Activated CD4-positive, alpha-beta T cell treated with anti-CD3 and anti-CD28 coated beads, Interleukin-2, amount 10 ng/mL, durations not matched to agents 24 days and 14 days (primary cell): Measurements from ENCODE around the gene LCN1. TPM values are rescaled to one million over a fixed set of nuclear protein-coding genes. Genes with fewer than 3 reads are reported as not detected.

Experiments used
- DNase-seq: peaks from one replicate; pipeline ENCODE4 v3.0.0; 2022
- H3K27ac Mint-ChIP-seq: one replicate; pipeline ENCODE4 v1.8.0; 2022; ENCODE audit warnings: mild to moderate bottlenecking, mixed read lengths
- H3K27me3 Mint-ChIP-seq: one replicate; pipeline ENCODE4 v1.8.0; 2022; ENCODE audit warnings: mixed read lengths
- H3K36me3 Mint-ChIP-seq: one replicate; pipeline ENCODE4 v1.8.0; 2022; ENCODE audit warnings: low read depth, mild to moderate bottlenecking, mixed read lengths
- H3K4me1 Mint-ChIP-seq: one replicate; pipeline ENCODE4 v1.8.0; 2021; ENCODE audit warnings: mixed read lengths
- H3K4me3 Mint-ChIP-seq: one replicate; pipeline ENCODE4 v1.8.0; 2022; ENCODE audit warnings: mild to moderate bottlenecking, moderate library complexity, mixed read lengths
- H3K9me3 Mint-ChIP-seq: one replicate; pipeline ENCODE4 v1.8.0; 2021; ENCODE audit warnings: mixed read lengths
- intact Hi-C: fragments of 100-400 bp; cut with micrococcal nuclease; formaldehyde crosslinking; loops from one replicate; pipeline ENCODE4 v1.15.1; 2023
- total RNA-seq: library from RNA; stranded (reverse); gene quantifications from 2 replicates; pipeline ENCODE4 v1.2.3, GENCODE V29; 2022

LCN1 gene
- total RNA-seq, 1 donor from 2014 or later: not detected

DNA sequence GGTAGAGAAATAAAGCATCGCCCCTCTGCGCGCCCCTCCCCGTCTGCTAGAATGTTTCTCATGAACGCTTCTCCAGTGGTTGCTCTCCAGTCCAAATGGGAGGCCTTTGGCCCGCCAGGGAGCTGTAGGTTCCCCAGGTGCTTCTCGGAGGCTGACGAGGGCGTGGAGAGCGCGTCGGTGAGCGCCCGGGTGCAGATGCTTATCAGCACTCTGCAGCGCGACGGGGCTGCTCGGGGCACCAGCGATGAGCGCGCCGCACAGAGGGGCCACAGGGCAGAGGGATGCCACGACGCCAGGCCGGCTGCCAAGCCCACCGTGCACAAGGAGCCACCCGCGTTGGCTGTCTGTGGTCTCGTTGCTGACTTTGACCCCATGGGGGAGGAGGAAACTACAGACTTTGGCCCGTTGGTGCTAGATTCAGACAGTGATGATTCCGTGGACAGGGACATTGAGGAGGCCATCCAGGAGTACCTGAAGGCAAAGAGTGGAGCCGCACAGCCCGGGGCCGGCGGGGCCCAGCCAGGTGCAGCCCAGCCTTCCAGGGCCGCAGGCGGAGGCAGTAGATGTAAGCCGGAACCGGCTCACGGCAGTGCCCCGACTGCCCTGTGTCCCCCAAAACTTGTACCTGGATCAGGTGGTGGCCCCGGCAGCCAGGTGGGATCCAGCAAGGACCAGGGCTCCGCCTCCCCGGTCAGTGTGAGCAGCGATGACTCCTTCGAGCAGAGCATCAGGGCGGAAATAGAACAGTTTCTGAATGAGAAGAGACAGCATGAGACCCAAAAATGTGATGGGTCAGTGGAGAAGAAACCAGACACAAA lies 36.6 kb upstream of the LCN1 start:
- H3K9me3 Mint-ChIP-seq: no peaks in the 10 kb centered on the region

GRCh38 chr9:135485385-135485784 lies 35.9 kb upstream of the LCN1 start:
- intact Hi-C loops: no loop called here
- DNase-seq: no peak
- peaks cover 26% of the 10 kb centered on the region for H3K27me3 Mint-ChIP-seq
- H3K27ac Mint-ChIP-seq: no peak overlapping the region
- H3K9me3 Mint-ChIP-seq: no peaks in the 10 kb centered on the region
- no peak overlapping the region for H3K4me3 Mint-ChIP-seq
- H3K4me1 Mint-ChIP-seq: no peaks in the 10 kb centered on the region
- no peaks in the 10 kb centered on the region for H3K36me3 Mint-ChIP-seq

More for the DNA sequence above, 36.6 kb upstream of the LCN1 start:
- Mint-ChIP-seq H3K27me3 (peaks cover 26% of the 10 kb centered on the region), H3K36me3 (no peaks in the 10 kb centered on the region), H3K4me1 (no peaks in the 10 kb centered on the region), H3K27ac (no peak overlapping the region), H3K4me3 (no peak overlapping the region)
- DNase-seq: no peak
- intact Hi-C loops: no loop called here

- Mint-ChIP-seq H3K27me3 (peaks cover 24% of the 10 kb centered on the region), H3K9me3 (no peaks in the 10 kb centered on the region), H3K27ac (no peak overlapping the region), H3K4me3 (no peak overlapping the region), H3K4me1 (no peaks in the 10 kb centered on the region), H3K36me3 (no peaks in the 10 kb centered on the region)
- intact Hi-C loops: no loop called here
- no peak for DNase-seq
Measured at GRCh38 chr9:135485832-135486231, 35.4 kb upstream of the LCN1 start.

DNA sequence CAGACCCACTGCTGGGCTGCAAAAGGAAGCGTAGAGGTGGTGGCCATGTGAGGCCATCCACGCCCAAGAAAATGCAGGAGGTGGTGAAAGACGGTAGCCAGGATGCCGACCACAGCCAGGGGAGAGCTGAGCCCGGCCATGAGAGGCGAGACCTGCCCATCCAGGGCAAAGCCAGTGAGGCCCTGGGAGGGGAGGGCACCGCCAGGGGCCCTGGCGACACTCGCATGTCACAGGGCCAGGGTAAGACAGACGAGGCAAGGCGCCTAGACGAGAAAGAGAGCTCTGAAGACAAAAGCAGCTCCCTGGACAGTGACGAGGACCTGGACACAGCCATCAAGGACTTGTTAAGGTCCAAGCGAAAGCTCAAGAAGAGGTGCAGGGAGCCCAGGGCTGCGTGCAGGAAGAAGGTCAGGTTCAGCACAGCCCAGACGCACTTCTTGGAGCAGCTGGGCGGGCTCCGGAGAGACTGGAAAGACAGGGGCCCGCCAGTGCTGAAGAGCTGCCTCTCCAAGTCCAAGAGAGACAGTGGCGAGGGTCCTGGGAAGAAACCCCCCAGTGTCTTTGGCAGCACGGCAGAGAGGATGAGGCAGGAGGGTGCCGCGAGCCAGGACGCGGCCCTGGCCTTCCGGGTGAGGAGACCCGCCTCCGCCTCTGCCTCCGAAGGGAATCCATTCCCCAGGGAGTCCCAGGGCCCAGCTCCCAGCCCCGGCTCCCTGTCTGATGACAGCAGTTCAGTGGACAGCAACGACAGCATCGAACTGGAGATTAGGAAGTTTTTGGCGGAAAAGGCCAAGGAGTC lies 34.8 kb upstream of the LCN1 start:
- DNase-seq: no peak
- Mint-ChIP-seq H3K4me1 (no peaks in the 10 kb centered on the region), H3K9me3 (no peaks in the 10 kb centered on the region), H3K27me3 (peaks cover 17% of the 10 kb centered on the region), H3K36me3 (no peaks in the 10 kb centered on the region), H3K27ac (no peak overlapping the region), H3K4me3 (no peak overlapping the region)
- intact Hi-C loops: no loop called here

DNA sequence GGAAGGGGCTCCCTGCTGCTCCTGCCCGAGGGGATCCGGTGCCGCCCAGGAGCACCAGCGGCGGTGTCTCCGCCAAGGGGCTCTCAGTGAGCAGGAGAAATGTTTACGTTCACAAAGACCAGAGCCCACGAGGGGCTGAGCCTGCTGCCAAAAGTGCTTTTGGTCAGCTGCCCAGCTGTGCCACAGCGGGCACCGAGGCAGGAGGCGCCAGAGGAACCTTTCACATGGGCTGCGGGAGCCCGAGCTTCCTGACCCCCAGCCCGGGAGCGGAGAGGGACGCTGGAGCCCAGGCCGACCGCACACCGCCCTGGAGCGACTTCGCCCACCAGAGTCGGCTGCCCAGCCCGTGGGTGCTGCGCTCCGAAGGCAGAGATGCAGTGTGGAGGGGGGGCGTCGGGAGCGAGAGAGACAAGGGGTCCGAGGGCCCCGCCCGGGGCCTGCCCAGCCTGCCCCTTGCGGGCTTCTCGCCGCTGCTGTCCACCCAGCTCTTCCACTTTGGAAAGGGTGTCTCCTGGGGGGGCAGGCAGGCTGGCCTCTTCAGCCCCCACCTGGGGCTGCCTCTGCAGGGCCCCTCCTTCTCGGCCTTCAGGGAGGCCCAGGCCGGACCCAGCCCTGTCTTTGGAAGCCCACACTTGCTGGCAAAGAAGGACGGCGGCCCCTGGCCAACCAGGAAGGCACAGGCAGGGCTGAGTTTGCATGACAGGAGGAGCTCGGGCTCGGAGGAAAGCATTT lies 33.8 kb upstream of the LCN1 start:
- H3K36me3 Mint-ChIP-seq: no peaks in the 10 kb centered on the region
- intact Hi-C loops: no loop called here

GRCh38 chr9:135488013-135488330 lies 33.3 kb upstream of the LCN1 start:
- intact Hi-C loops: no loop called here
- Mint-ChIP-seq H3K36me3 (no peaks in the 10 kb centered on the region), H3K27ac (no peak overlapping the region), H3K27me3 (peaks cover 3% of the 10 kb centered on the region), H3K4me1 (no peaks in the 10 kb centered on the region), H3K9me3 (no peaks in the 10 kb centered on the region), H3K4me3 (no peak overlapping the region)
- no peak for DNase-seq

More for the DNA sequence above, 33.8 kb upstream of the LCN1 start:
- Mint-ChIP-seq H3K4me3 (no peak overlapping the region), H3K9me3 (no peaks in the 10 kb centered on the region), H3K27me3 (peaks cover 8% of the 10 kb centered on the region), H3K4me1 (no peaks in the 10 kb centered on the region), H3K27ac (no peak overlapping the region)
- no peak for DNase-seq

GRCh38 chr9:135488527-135488926 lies 32.7 kb upstream of the LCN1 start:
- intact Hi-C loops: no loop called here
- no peaks in the 10 kb centered on the region for H3K4me1 Mint-ChIP-seq
- H3K27ac Mint-ChIP-seq: no peak overlapping the region
- H3K36me3 Mint-ChIP-seq: no peaks in the 10 kb centered on the region
- peaks cover 2% of the 10 kb centered on the region for H3K27me3 Mint-ChIP-seq
- no peaks in the 10 kb centered on the region for H3K9me3 Mint-ChIP-seq
- no peak overlapping the region for H3K4me3 Mint-ChIP-seq
- no peak for DNase-seq

- intact Hi-C loops: no loop called here
- no peaks in the 10 kb centered on the region for H3K27me3 Mint-ChIP-seq
- no peaks in the 10 kb centered on the region for H3K36me3 Mint-ChIP-seq
- no peaks in the 10 kb centered on the region for H3K9me3 Mint-ChIP-seq
- no peak overlapping the region for H3K4me3 Mint-ChIP-seq
- no peak for DNase-seq
- H3K4me1 Mint-ChIP-seq: no peaks in the 10 kb centered on the region
- no peak overlapping the region for H3K27ac Mint-ChIP-seq
Measured at GRCh38 chr9:135489188-135489906, 31.9 kb upstream of the LCN1 start.

DNA sequence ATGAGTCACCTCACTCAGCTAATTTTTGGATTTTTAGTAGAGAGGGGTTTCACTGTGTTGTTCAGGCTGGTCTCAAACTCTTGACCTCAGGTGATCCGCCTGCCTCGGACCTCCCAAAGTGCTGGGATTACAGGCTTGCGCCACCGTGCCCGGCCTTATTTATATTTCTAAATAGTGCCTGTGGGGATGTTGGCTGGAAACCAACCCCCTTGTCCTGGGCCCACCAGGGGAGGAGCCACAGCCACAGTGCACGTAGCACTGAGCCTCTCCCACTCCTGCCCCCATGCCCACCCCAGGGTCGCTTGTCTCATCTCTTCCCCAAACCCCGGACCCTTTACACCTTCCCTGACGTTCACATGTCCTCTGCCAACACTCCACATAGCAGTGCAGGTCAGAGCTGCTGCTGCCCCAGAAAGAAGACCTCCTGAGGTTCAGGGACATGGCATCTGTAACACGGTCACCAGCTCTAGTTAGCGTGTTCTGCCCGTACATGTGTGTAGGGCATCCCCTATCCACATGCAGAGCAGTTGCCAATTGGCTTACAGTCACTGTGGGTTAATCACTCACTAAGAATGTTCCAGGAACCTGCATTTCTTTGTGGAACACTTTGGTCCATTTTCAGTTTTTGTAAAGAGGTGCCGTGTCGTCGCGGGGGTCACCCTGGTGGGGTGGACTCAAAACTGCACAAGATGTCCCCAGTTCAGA lies 30.9 kb upstream of the LCN1 start:
- Mint-ChIP-seq H3K36me3 (no peaks in the 10 kb centered on the region), H3K27ac (no peak overlapping the region)
- intact Hi-C loops: no loop called here

GRCh38 chr9:135490980-135491464 lies 30.2 kb upstream of the LCN1 start:
- no peaks in the 10 kb centered on the region for H3K4me1 Mint-ChIP-seq
- no peaks in the 10 kb centered on the region for H3K36me3 Mint-ChIP-seq
- no peaks in the 10 kb centered on the region for H3K9me3 Mint-ChIP-seq
- H3K27ac Mint-ChIP-seq: no peak overlapping the region
- H3K27me3 Mint-ChIP-seq: no peaks in the 10 kb centered on the region
- intact Hi-C loops: no loop called here
- no peak overlapping the region for H3K4me3 Mint-ChIP-seq
- DNase-seq: no peak

More for the DNA sequence above, 30.9 kb upstream of the LCN1 start:
- no peak for DNase-seq
- H3K9me3 Mint-ChIP-seq: no peaks in the 10 kb centered on the region
- H3K27me3 Mint-ChIP-seq: no peaks in the 10 kb centered on the region
- H3K4me3 Mint-ChIP-seq: no peak overlapping the region
- no peaks in the 10 kb centered on the region for H3K4me1 Mint-ChIP-seq

DNA sequence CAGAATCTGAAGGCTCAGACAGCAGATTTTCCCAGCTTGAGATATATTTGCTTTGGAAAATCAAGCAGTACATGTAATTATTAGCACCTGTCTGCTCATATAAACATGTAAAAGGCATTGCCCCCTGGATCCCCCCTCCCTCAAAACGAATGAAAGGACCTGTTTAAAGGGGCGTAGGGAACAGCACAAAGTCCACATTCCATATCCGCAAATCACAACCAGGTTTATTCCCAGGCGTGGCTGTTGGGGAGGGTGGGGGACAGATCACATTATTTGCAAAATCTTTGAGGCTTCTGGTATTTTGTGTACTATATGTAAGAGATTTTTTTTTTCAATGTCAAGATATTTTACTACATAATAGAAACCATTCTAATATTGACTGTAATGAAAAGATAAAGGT lies 29.5 kb upstream of the LCN1 start:
- Mint-ChIP-seq H3K9me3 (no peaks in the 10 kb centered on the region), H3K36me3 (no peaks in the 10 kb centered on the region), H3K4me3 (no peak overlapping the region), H3K27ac (no peak overlapping the region), H3K27me3 (no peaks in the 10 kb centered on the region), H3K4me1 (no peaks in the 10 kb centered on the region)
- no peak for DNase-seq
- intact Hi-C loops: no loop called here

DNA sequence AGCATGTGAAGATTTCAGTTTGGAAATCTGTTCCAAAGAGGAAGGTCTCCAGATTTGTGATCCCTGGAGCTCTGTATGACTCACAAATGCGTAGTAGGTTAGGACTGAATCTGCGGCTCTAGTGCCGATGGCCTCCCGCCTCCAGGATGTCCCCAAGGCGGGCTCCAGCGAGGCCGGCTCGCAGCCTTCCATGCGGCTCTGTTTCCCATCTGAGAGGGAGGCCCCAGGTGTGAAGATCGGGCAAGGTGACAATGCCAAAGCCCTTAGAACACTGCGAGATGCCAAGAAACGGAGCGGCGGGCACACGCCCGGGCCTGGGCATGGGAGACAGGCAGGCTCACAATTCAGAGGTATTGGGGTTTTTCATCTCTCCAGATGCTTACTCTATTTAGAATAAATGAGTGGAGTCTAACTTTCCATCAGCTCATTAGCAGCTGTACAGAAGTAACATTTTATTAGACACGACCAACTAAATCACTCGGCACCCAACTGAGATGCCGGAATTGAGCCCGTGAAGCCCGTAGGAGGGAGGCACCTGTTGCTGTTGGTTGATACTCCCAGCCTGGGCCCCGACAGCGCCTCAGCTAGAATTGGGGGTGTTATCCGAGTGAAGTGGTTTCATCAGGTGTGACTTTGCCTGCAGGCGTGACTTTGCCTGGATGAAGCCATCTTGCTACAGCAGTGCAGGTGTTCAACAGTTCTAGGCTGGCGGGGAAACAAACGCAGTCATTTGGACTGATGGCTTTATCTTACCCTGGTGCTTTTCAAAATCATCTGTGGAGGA lies 28.2 kb upstream of the LCN1 start:
- intact Hi-C loops: no loop called here
- Mint-ChIP-seq H3K4me3 (no peak overlapping the region), H3K4me1 (no peaks in the 10 kb centered on the region)

More for the DNA sequence above, 28.2 kb upstream of the LCN1 start:
- Mint-ChIP-seq H3K27me3 (peaks cover 1% of the 10 kb centered on the region), H3K36me3 (no peaks in the 10 kb centered on the region), H3K27ac (no peak overlapping the region), H3K9me3 (no peaks in the 10 kb centered on the region)
- no peak for DNase-seq
